K562 (cell line): ENCODE measurements around the gene ZC3H12A. TPM values are rescaled to one million over a fixed set of nuclear protein-coding genes. Genes with fewer than 3 reads are reported as not detected.

Experiments
- ARID2 ChIP-seq: fragments of 450-650 bp; IDR thresholded peaks from 2 replicates; pipeline ENCODE4 v1.6.1; 2017; ENCODE audit warnings: antibody characterized with exemption, mild to moderate bottlenecking
- CBX3 ChIP-seq, 2 experiments: IDR thresholded peaks; 1 replicate in 1 of 2; 2 replicates in 1 of 2; pipeline ENCODE4 v1.6.1; 2012; ENCODE audit warnings: inconsistent platforms in 2 of 2, low read length in 2 of 2, borderline replicate concordance in 1 of 2, control low read depth in 1 of 2
- CREM ChIP-seq: IDR thresholded peaks from 2 replicates; pipeline ENCODE4 v1.6.1; 2014; ENCODE audit warnings: antibody characterized with exemption, low read depth
- CTBP1 ChIP-seq: fragments of 450-650 bp; IDR thresholded peaks from 2 replicates; pipeline ENCODE4 v1.6.1; 2016; ENCODE audit warnings: borderline replicate concordance
- HNRNPL ChIP-seq: fragments of 200-400 bp; formaldehyde crosslinking; IDR thresholded peaks from 2 replicates; pipeline ENCODE4 v1.6.1; 2017; ENCODE audit warnings: low read depth, mild to moderate bottlenecking, low read length
- MNT ChIP-seq, 2 experiments: fragments of 450-650 bp; conservative IDR thresholded peaks; 2 replicates each; pipeline ENCODE4 v1.6.1; 2017; ENCODE audit warnings: mild to moderate bottlenecking in 2 of 2, moderate library complexity in 2 of 2
- MTA2 ChIP-seq: fragments of 450-650 bp; IDR thresholded peaks from 2 replicates; pipeline ENCODE4 v1.6.1; 2016; ENCODE audit warnings: low read depth
- MYNN ChIP-seq, 2 experiments: sonication (generic); formaldehyde crosslinking in 1 of 2; IDR thresholded peaks; 2 replicates each; pipeline versions ENCODE4 v1.5.0 to v1.6.1; 2016 to 2020; ENCODE audit warnings: antibody characterized with exemption in 1 of 2, missing genetic modification reagents in 1 of 2
- POLR3A ChIP-seq: IDR thresholded peaks from 2 replicates; pipeline ENCODE4 v1.6.1; 2011; ENCODE audit warnings: borderline replicate concordance, mild to moderate bottlenecking, moderate library complexity; ENCODE audit not compliant: insufficient read length, insufficient read depth; ENCODE audit errors: extremely low read depth
- ZMIZ1 ChIP-seq, 2 experiments: fragments of 150-350 bp in 1 of 2; IDR thresholded peaks; 2 replicates each; pipeline ENCODE4 v1.6.1; 2012 to 2016; ENCODE audit warnings: low read depth in 2 of 2, low read length in 2 of 2, mild to moderate bottlenecking in 1 of 2, moderate library complexity in 1 of 2
- polyA plus RNA-seq, 8 experiments: library from polyadenylated mRNA; depleted of rRNA in 4 of 8; stranded (reverse) in 5 of 8; unstranded in 3 of 8; fragments of >200 nt; fragmentation: Nextera tagmentation in 2 of 8; fragmentation: Illumina TruSeq in 1 of 8; extraction: Ambion mirVana in 2 of 8; extraction: Trizol in 1 of 8; gene quantifications; 2 replicates each; pipeline versions ENCODE4 v1.2.1 to v1.2.3, GENCODE V29; 2011 to 2014; ENCODE audit warnings: inconsistent platforms in 1 of 8, missing spikeins in 1 of 8
- total RNA-seq, 7 experiments: library from RNA; depleted of rRNA in 6 of 7; stranded (reverse); fragments of >200 nt in 6 of 7; fragmentation: Illumina TruSeq in 2 of 7; extraction: Trizol in 2 of 7; gene quantifications; 2 replicates each; pipeline versions ENCODE4 v1.2.1 to v1.2.3, GENCODE V29; 2011 to 2021; ENCODE audit warnings: low replicate concordance in 1 of 7
- TF ChIP-seq, protein P1 (sequence below): sonication (generic); formaldehyde crosslinking; IDR thresholded peaks from 2 replicates; pipeline ENCODE4 v1.8.0; 2022; ENCODE audit warnings: mild to moderate bottlenecking, missing genetic modification reagents
- TF ChIP-seq, protein P2 (sequence below): fragments of 450-650 bp; formaldehyde crosslinking; conservative IDR thresholded peaks from 2 replicates; pipeline ENCODE4 v1.4.0; 2022; ENCODE audit warnings: mild to moderate bottlenecking, missing genetic modification characterization
- TF ChIP-seq, protein P3 (sequence below): fragments of 200-800 bp; sonication (Bioruptor generic); IDR thresholded peaks from 2 replicates; pipeline ENCODE4 v1.6.1; 2017; ENCODE audit warnings: missing genetic modification characterization, missing compliant biosample characterization

Gene ZC3H12A
- total and polyA plus RNA-seq, 9 of the 15 experiments (the other 6 are each of a cell fraction or from before 2014, with no cell fraction given), result 0.14 to 9.4 (median 6.7) TPM

- no peak for TF ChIP-seq MNT (conservative IDR thresholded peaks at IDR 0.05)
- TF ChIP-seq CBX3 (IDR thresholded peaks at IDR 0.05; ENCODE audit: borderline replicate concordance in 1 of 2, low read length in 2 of 2), result no peak
- TF ChIP-seq, protein P1, sequence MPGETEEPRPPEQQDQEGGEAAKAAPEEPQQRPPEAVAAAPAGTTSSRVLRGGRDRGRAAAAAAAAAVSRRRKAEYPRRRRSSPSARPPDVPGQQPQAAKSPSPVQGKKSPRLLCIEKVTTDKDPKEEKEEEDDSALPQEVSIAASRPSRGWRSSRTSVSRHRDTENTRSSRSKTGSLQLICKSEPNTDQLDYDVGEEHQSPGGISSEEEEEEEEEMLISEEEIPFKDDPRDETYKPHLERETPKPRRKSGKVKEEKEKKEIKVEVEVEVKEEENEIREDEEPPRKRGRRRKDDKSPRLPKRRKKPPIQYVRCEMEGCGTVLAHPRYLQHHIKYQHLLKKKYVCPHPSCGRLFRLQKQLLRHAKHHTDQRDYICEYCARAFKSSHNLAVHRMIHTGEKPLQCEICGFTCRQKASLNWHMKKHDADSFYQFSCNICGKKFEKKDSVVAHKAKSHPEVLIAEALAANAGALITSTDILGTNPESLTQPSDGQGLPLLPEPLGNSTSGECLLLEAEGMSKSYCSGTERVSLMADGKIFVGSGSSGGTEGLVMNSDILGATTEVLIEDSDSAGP (CRISPR knock-in tag), result no peak
- TF ChIP-seq HNRNPL, result no peak
- TF ChIP-seq ARID2, result 0 out of 2 replicates have a peak, but pooled peaks have one; percentile 34
- TF ChIP-seq, protein P2, sequence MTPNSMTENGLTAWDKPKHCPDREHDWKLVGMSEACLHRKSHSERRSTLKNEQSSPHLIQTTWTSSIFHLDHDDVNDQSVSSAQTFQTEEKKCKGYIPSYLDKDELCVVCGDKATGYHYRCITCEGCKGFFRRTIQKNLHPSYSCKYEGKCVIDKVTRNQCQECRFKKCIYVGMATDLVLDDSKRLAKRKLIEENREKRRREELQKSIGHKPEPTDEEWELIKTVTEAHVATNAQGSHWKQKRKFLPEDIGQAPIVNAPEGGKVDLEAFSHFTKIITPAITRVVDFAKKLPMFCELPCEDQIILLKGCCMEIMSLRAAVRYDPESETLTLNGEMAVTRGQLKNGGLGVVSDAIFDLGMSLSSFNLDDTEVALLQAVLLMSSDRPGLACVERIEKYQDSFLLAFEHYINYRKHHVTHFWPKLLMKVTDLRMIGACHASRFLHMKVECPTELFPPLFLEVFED (CRISPR knock-in tag), result no peak
- TF ChIP-seq CTBP1, result 0 out of 2 replicates have a peak, but pooled peaks have one; percentile 23
- TF ChIP-seq MTA2, result no peak
- peak; percentile 66; the same call in 1 of the 2 replicates for TF ChIP-seq MYNN (IDR thresholded peaks at IDR 0.05)
- TF ChIP-seq MYNN (CRISPR knock-in tag; IDR thresholded peaks at IDR 0.05), result no peak
- TF ChIP-seq ZMIZ1 (IDR thresholded peaks at IDR 0.05; ENCODE audit: low read depth in 2 of 2, low read length in 2 of 2), result no peak
- TF ChIP-seq POLR3A, result no peak
- TF ChIP-seq, protein P3, sequence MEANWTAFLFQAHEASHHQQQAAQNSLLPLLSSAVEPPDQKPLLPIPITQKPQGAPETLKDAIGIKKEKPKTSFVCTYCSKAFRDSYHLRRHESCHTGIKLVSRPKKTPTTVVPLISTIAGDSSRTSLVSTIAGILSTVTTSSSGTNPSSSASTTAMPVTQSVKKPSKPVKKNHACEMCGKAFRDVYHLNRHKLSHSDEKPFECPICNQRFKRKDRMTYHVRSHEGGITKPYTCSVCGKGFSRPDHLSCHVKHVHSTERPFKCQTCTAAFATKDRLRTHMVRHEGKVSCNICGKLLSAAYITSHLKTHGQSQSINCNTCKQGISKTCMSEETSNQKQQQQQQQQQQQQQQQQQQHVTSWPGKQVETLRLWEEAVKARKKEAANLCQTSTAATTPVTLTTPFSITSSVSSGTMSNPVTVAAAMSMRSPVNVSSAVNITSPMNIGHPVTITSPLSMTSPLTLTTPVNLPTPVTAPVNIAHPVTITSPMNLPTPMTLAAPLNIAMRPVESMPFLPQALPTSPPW (CRISPR knock-in tag), result no peak
- TF ChIP-seq CREM, result peak; percentile 52; the same call in 1 of the 2 replicates
Observed at GRCh38 chr1:37434292-37435225, 39.8 kb upstream of the ZC3H12A start (continued).
